ENCODE results near the gene MAGEB5.
"Not testable (repeated sequence)": the region's sequence is repeated elsewhere in the genome, so short reads cannot be mapped to it uniquely, and the experiment has no call there.

Gene MAGEB5

GRCh38 chrX:26215869-26216268 lies at the start of gene MAGEB5:
Gene MAGEB5 (plus strand): TSS chrX:26216169. CDS start chrX:26217302, 1,133 bp downstream.
- DNase-seq, result no peak

- DNase-seq, result no peak
Measured at GRCh38 chrX:26192204-26192603, 23.8 kb upstream of the MAGEB5 start, which contains the start of gene MAGEB6. Gene MAGEB6 (plus strand): TSS chrX:26192440. CDS start chrX:26193847, 1,407 bp downstream.

- DNase-seq, result no peak
Measured at GRCh38 chrX:26203561-26203960, 12.4 kb upstream of the MAGEB5 start.

GRCh38 chrX:26204717-26205116 lies 11.3 kb upstream of the MAGEB5 start:
- DNase-seq, result not testable (repeated sequence)

- DNase-seq, result no peak
Measured at GRCh38 chrX:26208012-26208411, 8.0 kb upstream of the MAGEB5 start.

GRCh38 chrX:26219351-26219750 lies 3.4 kb downstream of the MAGEB5 start:
- DNase-seq, result no peak

GRCh38 chrX:26234177-26234576 lies 18.2 kb downstream of the MAGEB5 start:
- DNase-seq, result no peak

GRCh38 chrX:26253526-26253925 lies 37.6 kb downstream of the MAGEB5 start:
- DNase-seq, result no peak

GRCh38 chrX:26254436-26254835 lies 38.5 kb downstream of the MAGEB5 start:
- DNase-seq, result no peak

GRCh38 chrX:26262121-26262523 lies 46.2 kb downstream of the MAGEB5 start:
- no peak for DNase-seq

Data from right hindlimb (tissue), 1 donor.